Measurements from ENCODE around the gene DCDC2B.

The DCDC2B gene

GRCh38 chr1:32208469-32208868, 420 bp upstream of the DCDC2B start:
- in situ Hi-C loops (cut with HindIII; ENCODE audit: low sequenced_read_pairs), result loop anchor here (10.0 kb wide), 1 partner anchor 166 kb away; no protein-coding TSS in a partner anchor
- H3K4me3 ChIP-seq (ENCODE audit: low read depth, low read length), result no peak overlapping the region
- TF ChIP-seq CTCF (IDR thresholded peaks at IDR 0.05; ENCODE audit: low read depth, low read length, missing control alignments), result no peak
- no peak for DNase-seq (ENCODE audit: low read depth)

GRCh38 chr1:32215629-32216480, 7.0 kb downstream of the DCDC2B start:
- no peak for DNase-seq (ENCODE audit: low read depth)
- H3K4me3 ChIP-seq (ENCODE audit: low read depth, low read length), result no peak overlapping the region
- in situ Hi-C loops (cut with HindIII; ENCODE audit: low sequenced_read_pairs), result no loop called here
- TF ChIP-seq CTCF (IDR thresholded peaks at IDR 0.05; ENCODE audit: low read depth, low read length, missing control alignments), result peak; percentile 88

GRCh38 chr1:32216566-32216965, 7.7 kb downstream of the DCDC2B start:
- H3K4me3 ChIP-seq (ENCODE audit: low read depth, low read length), result no peak overlapping the region
- no peak for TF ChIP-seq CTCF (IDR thresholded peaks at IDR 0.05; ENCODE audit: low read depth, low read length, missing control alignments)
- in situ Hi-C loops (cut with HindIII; ENCODE audit: low sequenced_read_pairs), result no loop called here
- DNase-seq (ENCODE audit: low read depth), result no peak

GRCh38 chr1:32219022-32219421, 10.1 kb downstream of the DCDC2B start:
- H3K4me3 ChIP-seq (ENCODE audit: low read depth, low read length), result no peak overlapping the region
- in situ Hi-C loops (cut with HindIII; ENCODE audit: low sequenced_read_pairs), result no loop called here
- DNase-seq (ENCODE audit: low read depth), result no peak
- no peak for TF ChIP-seq CTCF (IDR thresholded peaks at IDR 0.05; ENCODE audit: low read depth, low read length, missing control alignments)

GRCh38 chr1:32220746-32221580, 12.1 kb downstream of the DCDC2B start:
- peak overlapping the region; percentile 98 for H3K4me3 ChIP-seq (ENCODE audit: low read depth, low read length)
- no peak for DNase-seq (ENCODE audit: low read depth)
- no peak for TF ChIP-seq CTCF (IDR thresholded peaks at IDR 0.05; ENCODE audit: low read depth, low read length, missing control alignments)
- in situ Hi-C loops (cut with HindIII; ENCODE audit: low sequenced_read_pairs), result no loop called here

- in situ Hi-C loops (cut with HindIII; ENCODE audit: low sequenced_read_pairs), result no loop called here
- no peak for TF ChIP-seq CTCF (IDR thresholded peaks at IDR 0.05; ENCODE audit: low read depth, low read length, missing control alignments)
- DNase-seq (ENCODE audit: low read depth), result no peak
These were observed 12.7 kb downstream of the DCDC2B start for GRCh38 chr1:32221581-32221979.

More at GRCh38 chr1:32221581-32221979, 12.7 kb downstream of the DCDC2B start:
- peak overlapping the region; percentile 98 for H3K4me3 ChIP-seq (ENCODE audit: low read depth, low read length)

Measured in astrocyte of the cerebellum (primary cell).